Endothelial cell of umbilical vein (primary cell): ENCODE measurements around the gene NCOR1. TPM values are rescaled to one million over a fixed set of nuclear protein-coding genes. Genes with fewer than 3 reads are reported as not detected.
"Not testable (repeated sequence)": the region's sequence is repeated elsewhere in the genome, so short reads cannot be mapped to it uniquely, and the experiment has no call there.

Experiments
- BruUV-seq: library from RNA; stranded (reverse); fragments of 400-500 nt; replicated peaks from 2 replicates; lab custom pipeline; 2021; lab: Mats Ljungman, UMichigan
- CTCF ChIA-PET: fragments of 300-600, 350-600 bp; sonication (Branson Sonifier 250); formaldehyde crosslinking; loops from one replicate; lab custom pipeline; 2021; ENCODE audit warnings: antibody characterized with exemption, inconsistent platforms; lab: Charles Lee
- POLR2A ChIA-PET: fragments of 300-600, 350-600 bp; sonication (Branson Sonifier 250); formaldehyde crosslinking; loops from one replicate; lab custom pipeline; 2021; ENCODE audit warnings: antibody characterized with exemption, inconsistent platforms; lab: Charles Lee
- DNase-seq: peaks from one replicate; pipeline ENCODE4 v3.0.0-alpha.2; 2011; ENCODE audit warnings: low read depth, low spot score
- FAIRE-seq: peaks from 2 replicates; lab custom pipeline; 2011; peaks lifted over from hg19 to GRCh38; lab: Jason Lieb, UNC
- H2AFZ ChIP-seq: 2 replicates; pipeline ENCODE4 v1.6.0; 2012; ENCODE audit warnings: low read depth, low read length, control low read depth, inconsistent platforms
- H3K27ac ChIP-seq: 2 replicates; pipeline ENCODE4 v1.5.1; 2011; ENCODE audit warnings: low read depth, mild to moderate bottlenecking, control low read depth, low read length, moderate library complexity; ENCODE audit not compliant: insufficient read depth
- H3K27me3 ChIP-seq, 2 experiments: 2 replicates each; pipeline versions ENCODE4 v1.6.0 to v1.6.1; 2011; ENCODE audit warnings: low read length in 2 of 2, mixed read lengths in 1 of 2; ENCODE audit not compliant: control insufficient read depth in 2 of 2, insufficient read depth in 2 of 2
- H3K36me3 ChIP-seq, 2 experiments: 2 replicates in 1 of 2; 3 replicates in 1 of 2; pipeline ENCODE4 v1.5.1; 2011; ENCODE audit warnings: low read length in 2 of 2, mild to moderate bottlenecking in 1 of 2, moderate library complexity in 1 of 2; ENCODE audit not compliant: control insufficient read depth in 2 of 2, insufficient read depth in 2 of 2; ENCODE audit errors: extremely low read depth in 1 of 2
- H3K4me1 ChIP-seq: 3 replicates; pipeline ENCODE4 v1.5.1; 2011; ENCODE audit warnings: mild to moderate bottlenecking, low read length; ENCODE audit not compliant: control insufficient read depth, insufficient read depth; ENCODE audit errors: extremely low read depth
- H3K4me2 ChIP-seq: 2 replicates; pipeline ENCODE4 v1.6.1; 2011; ENCODE audit warnings: low read length, control low read depth, mixed read lengths; ENCODE audit not compliant: insufficient read depth
- H3K4me3 ChIP-seq, 3 experiments: fragments of 200-600 bp in 1 of 3; sonication (generic), shearing (Covaris generic) in 1 of 3; replicated peaks in 1 of 3; 2 replicates each; pipeline ENCODE4 v1.5.1; 2011 to 2016; ENCODE audit warnings: control low read depth in 3 of 3, low read length in 3 of 3, mild to moderate bottlenecking in 2 of 3, inconsistent platforms in 1 of 3, low read depth in 1 of 3, moderate library complexity in 1 of 3; ENCODE audit not compliant: insufficient read depth in 1 of 3
- H3K79me2 ChIP-seq: 2 replicates; pipeline ENCODE4 v1.6.0; 2012; ENCODE audit warnings: low read length, inconsistent platforms; ENCODE audit not compliant: control insufficient read depth, insufficient read depth
- H3K9ac ChIP-seq: replicated peaks from 2 replicates; pipeline ENCODE3; 2011; ENCODE audit warnings: low read length, control low read depth; ENCODE audit not compliant: insufficient read depth; ENCODE audit errors: extremely low read depth
- H3K9me1 ChIP-seq: replicated peaks from 3 replicates; pipeline ENCODE4 v1.6.0; 2011; ENCODE audit warnings: mild to moderate bottlenecking, low read length; ENCODE audit not compliant: control insufficient read depth, insufficient read depth; ENCODE audit errors: extremely low read depth
- H3K9me3 ChIP-seq: replicated peaks from 2 replicates; pipeline ENCODE4 v1.5.1; 2012; ENCODE audit warnings: low read length, inconsistent platforms; ENCODE audit not compliant: control insufficient read depth, insufficient read depth
- H4K20me1 ChIP-seq: replicated peaks from 2 replicates; pipeline ENCODE3; 2011; ENCODE audit warnings: mild to moderate bottlenecking, low read length; ENCODE audit not compliant: control insufficient read depth, insufficient read depth; ENCODE audit errors: extremely low read depth
- FOS ChIP-seq: IDR thresholded peaks from 2 replicates; pipeline ENCODE4 v1.6.1; 2011; ENCODE audit warnings: mild to moderate bottlenecking, low read length, moderate library complexity, borderline replicate concordance; ENCODE audit not compliant: insufficient read depth
- GATA2 ChIP-seq: IDR thresholded peaks from 2 replicates; pipeline ENCODE4 v1.7.0; 2011; ENCODE audit warnings: low read depth, mild to moderate bottlenecking, moderate library complexity, mixed read lengths, low read length; ENCODE audit not compliant: insufficient read length, insufficient read depth
- JUN ChIP-seq: IDR thresholded peaks from 2 replicates; pipeline ENCODE4 v1.6.1; 2011; ENCODE audit warnings: borderline replicate concordance, low read depth; ENCODE audit not compliant: insufficient read length, insufficient read depth
- MYC ChIP-seq: IDR thresholded peaks from one replicate; pipeline ENCODE4 v1.6.1; 2011; ENCODE audit warnings: mild to moderate bottlenecking, low read depth, low read length
- POLR2A ChIP-seq: IDR thresholded peaks from 2 replicates; pipeline ENCODE4 v1.6.1; 2012; ENCODE audit warnings: low read depth, mild to moderate bottlenecking, control low read depth, low read length
- POLR2AphosphoS5 ChIP-seq: IDR thresholded peaks from 2 replicates; pipeline ENCODE4 v1.6.1; 2012; ENCODE audit warnings: low read depth, mild to moderate bottlenecking, control low read depth, low read length, moderate library complexity; ENCODE audit not compliant: insufficient read depth
- dilution Hi-C: fragments of 300-500 bp; cut with MboI; formaldehyde crosslinking; loops from one replicate; pipeline ENCODE4 v1.15.0; 2019; ENCODE audit warnings: low sequenced_read_pairs; ENCODE audit not compliant: extremely low pct_ligation_motif_present
- intact Hi-C: fragments of 100-400 bp; cut with micrococcal nuclease; formaldehyde crosslinking; loops from one replicate; pipeline ENCODE4 v1.10.0; 2022
- polyA plus RNA-seq, 4 experiments: library from polyadenylated mRNA; depleted of rRNA in 3 of 4; stranded (reverse) in 3 of 4; unstranded in 1 of 4; fragments of >200 nt; gene quantifications; 2 replicates each; pipeline versions ENCODE4 v1.2.1 to v1.2.3, GENCODE V29; 2011 to 2012; ENCODE audit warnings: missing spikeins in 1 of 4
- total RNA-seq: library from RNA; stranded (reverse); gene quantifications from 2 replicates; pipeline ENCODE4 v1.2.3, GENCODE V29; 2021
- TF ChIP-seq, protein P1 (sequence below), 2 donors: IDR thresholded peaks; 1 replicate in 1 of 2; 2 replicates in 1 of 2; pipeline ENCODE4 v1.5.1; 2011; ENCODE audit warnings: low read length in 2 of 2, mild to moderate bottlenecking in 2 of 2, moderate library complexity in 2 of 2, control low read depth in 1 of 2, inconsistent platforms in 1 of 2, low read depth in 1 of 2; ENCODE audit not compliant: insufficient read depth in 1 of 2; ENCODE audit errors: extremely low read depth in 1 of 2
- TF ChIP-seq, protein P2 (sequence below): IDR thresholded peaks from 2 replicates; pipeline ENCODE4 v1.6.1; 2011; ENCODE audit not compliant: insufficient read depth, insufficient read length

Gene NCOR1
- total and polyA plus RNA-seq, 2 donors (not counting 3 experiments of a cell fraction or from before 2014, with no cell fraction given): 90.0 to 134 TPM

DNA sequence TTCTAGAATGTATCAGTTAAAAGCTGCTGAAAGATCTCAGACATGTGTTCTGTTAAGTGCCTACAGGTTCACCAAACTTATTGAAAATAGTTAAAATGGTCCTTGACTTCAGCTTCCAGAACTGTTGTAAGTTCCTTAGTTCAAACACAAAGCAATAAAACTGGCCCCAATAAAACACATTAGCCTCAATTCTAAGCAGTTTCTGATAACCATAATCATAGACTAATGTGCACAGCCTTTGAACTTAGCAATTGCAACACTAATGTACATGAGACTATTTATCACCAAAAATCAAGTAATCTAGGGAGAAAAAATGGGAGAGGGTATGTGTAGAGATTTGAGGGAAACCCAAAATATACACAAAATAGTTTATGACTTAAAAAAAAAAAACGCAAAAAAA lies 17.1 kb upstream of the NCOR1 start:
- Histone ChIP-seq H3K4me1 (peaks cover 4% of the 10 kb centered on the region), H3K27me3 (no peaks in the 10 kb centered on the region), H4K20me1 (no peaks in the 10 kb centered on the region), H2AFZ (no peak overlapping the region), H3K4me2 (no peak overlapping the region), H3K79me2 (no peaks in the 10 kb centered on the region), H3K9me3 (no peaks in the 10 kb centered on the region), H3K9ac (no peak overlapping the region), H3K4me3 (no peak overlapping the region), H3K27ac (no peak overlapping the region), H3K36me3 (no peaks in the 10 kb centered on the region), H3K9me1 (no peaks in the 10 kb centered on the region)
- no peak for FAIRE-seq
- CTCF ChIA-PET: no interaction called here
- BruUV-seq: no TSS peak
- POLR2A ChIA-PET: no interaction called here
- no peak for DNase-seq
- dilution Hi-C loops (no loop called here), intact Hi-C loops (no loop called here)
- TF ChIP-seq FOS (no peak), GATA2 (no peak), POLR2A (no peak), POLR2AphosphoS5 (no peak), JUN (no peak), MYC (no peak)
- TF ChIP-seq, protein P1, sequence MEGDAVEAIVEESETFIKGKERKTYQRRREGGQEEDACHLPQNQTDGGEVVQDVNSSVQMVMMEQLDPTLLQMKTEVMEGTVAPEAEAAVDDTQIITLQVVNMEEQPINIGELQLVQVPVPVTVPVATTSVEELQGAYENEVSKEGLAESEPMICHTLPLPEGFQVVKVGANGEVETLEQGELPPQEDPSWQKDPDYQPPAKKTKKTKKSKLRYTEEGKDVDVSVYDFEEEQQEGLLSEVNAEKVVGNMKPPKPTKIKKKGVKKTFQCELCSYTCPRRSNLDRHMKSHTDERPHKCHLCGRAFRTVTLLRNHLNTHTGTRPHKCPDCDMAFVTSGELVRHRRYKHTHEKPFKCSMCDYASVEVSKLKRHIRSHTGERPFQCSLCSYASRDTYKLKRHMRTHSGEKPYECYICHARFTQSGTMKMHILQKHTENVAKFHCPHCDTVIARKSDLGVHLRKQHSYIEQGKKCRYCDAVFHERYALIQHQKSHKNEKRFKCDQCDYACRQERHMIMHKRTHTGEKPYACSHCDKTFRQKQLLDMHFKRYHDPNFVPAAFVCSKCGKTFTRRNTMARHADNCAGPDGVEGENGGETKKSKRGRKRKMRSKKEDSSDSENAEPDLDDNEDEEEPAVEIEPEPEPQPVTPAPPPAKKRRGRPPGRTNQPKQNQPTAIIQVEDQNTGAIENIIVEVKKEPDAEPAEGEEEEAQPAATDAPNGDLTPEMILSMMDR (IDR thresholded peaks at IDR 0.05; ENCODE audit: extremely low read depth in 1 of 2, insufficient read depth in 1 of 2, low read depth in 1 of 2, low read length in 2 of 2): no peak
- TF ChIP-seq, protein P2, sequence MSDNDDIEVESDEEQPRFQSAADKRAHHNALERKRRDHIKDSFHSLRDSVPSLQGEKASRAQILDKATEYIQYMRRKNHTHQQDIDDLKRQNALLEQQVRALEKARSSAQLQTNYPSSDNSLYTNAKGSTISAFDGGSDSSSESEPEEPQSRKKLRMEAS: no peak

DNA sequence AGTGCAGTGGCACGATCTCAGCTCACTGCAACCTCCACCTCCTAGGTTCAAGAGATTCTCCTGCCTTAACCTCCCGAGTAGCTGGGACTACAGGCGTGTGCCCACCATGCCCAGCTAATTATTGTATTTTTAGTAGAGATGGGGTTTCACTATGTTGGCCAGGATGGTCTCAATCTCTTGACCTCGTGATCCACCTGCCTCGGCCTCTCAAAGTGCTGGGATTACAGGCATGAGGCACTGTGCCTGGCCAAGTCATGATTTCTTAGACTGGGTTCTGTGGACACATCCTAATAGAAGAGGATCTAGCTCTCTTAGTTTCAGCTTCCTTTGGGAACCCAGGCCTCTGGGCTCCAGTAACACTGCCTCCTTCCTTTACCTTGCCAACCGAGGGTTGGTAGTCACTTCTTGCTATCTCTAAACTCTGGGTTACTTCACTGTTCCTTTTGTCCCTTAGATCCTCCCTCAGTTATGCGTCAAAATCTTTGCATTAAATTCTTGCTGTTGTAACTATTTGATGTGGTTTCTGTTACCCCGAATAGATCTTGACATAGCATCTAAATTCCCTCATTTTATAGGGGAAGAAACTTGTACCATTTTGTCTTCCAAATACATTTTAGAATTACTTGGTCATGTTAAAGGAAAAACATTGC lies 14.7 kb upstream of the NCOR1 start:
- H3K36me3 ChIP-seq, H3K27ac ChIP-seq, H2AFZ ChIP-seq, H4K20me1 ChIP-seq, H3K4me2 ChIP-seq, H3K9me3 ChIP-seq, intact Hi-C loops, H3K4me1 ChIP-seq, FAIRE-seq, H3K27me3 ChIP-seq, H3K79me2 ChIP-seq, dilution Hi-C loops, H3K4me3 ChIP-seq, H3K9ac ChIP-seq, BruUV-seq, H3K9me1 ChIP-seq, POLR2A ChIA-PET, DNase-seq: not testable (repeated sequence)
- CTCF ChIA-PET: interaction anchor here (1.3 to 1.7 kb wide), 4 partner anchors 13 to 123 kb away, joined by 3 to 8 read pairs (median 5); partner anchors contain the start of genes CENPV and PIGL
